ENCODE measurements around the gene EYA4.
A peak's percentile ranks its signal among the peaks of the same experiment; 100 is the strongest.
"Not testable (repeated sequence)": the region's sequence is repeated elsewhere in the genome, so short reads cannot be mapped to it uniquely, and the experiment has no call there.

EYA4 gene

DNA sequence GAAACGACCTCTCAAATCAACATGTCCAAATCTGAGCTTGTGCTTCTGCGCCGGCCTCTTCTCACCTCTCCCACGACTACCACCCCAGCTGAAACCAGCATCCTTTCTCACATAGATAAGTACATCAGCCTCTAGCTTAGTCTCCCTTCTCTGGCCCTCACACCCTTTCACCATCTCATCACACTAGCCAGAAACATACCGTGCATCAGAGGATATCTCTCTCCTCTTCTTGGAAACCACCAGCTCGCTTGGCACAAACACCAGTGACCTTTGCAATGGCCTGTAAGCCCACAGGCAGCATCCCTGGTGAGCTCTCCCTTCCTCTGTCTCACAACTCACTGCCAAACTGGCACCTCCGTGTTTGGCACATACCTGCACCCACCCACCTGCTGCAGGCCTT is 291.8 kb downstream of the EYA4 start:
- no peak for DNase-seq (ENCODE audit: low spot score)

GRCh38 chr6:133539502-133540259 is 298.5 kb downstream of the EYA4 start:
- DNase-seq (ENCODE audit: low spot score), result no peak

GRCh38 chr6:133540361-133540760 is 299.2 kb downstream of the EYA4 start:
- DNase-seq (ENCODE audit: low spot score), result no peak

DNA sequence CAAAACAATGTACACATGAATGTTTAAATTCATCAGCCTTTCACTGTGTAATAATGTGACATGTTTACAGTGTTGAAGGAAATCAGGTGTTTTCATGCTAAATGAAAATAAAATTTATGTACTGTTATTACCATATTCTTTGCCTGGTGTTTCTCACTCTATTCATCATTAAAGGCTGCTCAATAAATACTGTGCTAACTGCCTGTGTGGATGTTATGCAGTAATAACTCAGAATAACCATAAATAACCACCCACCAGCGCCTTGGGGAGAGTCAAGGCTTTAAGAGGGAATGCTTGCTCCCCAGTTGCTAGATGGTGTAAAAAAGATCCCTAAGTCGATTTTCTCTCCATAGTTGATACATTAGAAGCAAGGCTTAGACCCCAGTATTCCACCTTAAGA is 299.9 kb downstream of the EYA4 start:
- no peak for DNase-seq (ENCODE audit: low spot score)

DNA sequence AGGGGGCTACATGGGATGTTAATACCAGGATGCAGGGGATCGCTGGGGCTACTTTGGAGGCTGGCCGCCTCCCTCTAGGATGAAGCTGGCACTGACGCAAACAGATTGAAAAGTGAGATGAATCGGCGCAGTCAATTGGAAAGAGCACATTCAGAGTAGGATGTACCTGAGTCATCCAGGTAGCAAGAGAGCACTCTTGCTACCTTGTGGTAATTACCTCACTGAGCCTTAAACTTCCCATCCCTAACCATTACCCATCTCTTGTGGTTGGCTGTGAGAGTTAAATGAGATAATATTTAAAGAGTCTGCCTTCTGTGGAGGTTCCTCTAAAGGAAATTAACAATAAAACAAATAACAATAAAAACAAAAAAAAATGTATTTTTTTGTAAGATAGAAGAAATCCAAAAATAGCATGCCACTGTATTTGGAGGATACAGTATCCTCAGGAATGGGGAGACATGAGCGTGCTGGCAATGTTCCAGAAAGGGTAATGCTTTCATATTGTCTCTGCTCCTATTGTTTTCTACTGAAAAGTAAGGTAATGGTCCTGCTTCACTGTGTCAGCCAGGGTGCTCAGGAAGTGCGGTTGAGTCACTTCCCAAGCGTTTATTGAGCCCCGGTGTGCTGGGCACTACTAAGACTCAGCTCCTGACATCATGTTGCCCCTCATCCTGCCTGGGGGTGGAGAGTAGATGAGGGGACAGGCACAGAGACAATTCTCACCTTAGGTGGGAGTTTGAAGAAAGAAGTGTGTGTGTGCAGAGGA is 301.1 kb downstream of the EYA4 start:
- no peak for DNase-seq (ENCODE audit: low spot score)

DNA sequence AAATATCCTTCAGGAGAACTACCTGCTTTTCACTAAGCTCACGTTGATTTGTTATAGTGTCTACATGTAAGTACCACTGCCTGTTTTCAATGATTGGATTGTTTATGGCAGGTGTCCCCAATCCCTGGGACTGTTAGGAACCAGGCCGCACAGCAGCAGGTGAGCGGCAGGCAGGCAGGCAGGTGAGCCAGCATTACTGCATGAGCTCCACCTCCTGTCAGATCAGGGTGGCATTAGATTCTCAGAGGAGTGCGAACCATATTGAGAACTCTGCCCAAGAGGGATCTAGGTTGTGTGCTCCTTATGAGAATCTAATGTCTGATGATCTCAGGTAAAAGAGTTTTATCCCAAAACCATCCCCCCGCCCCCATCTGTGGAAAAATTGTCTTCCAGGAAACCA is 303.3 kb downstream of the EYA4 start:
- DNase-seq (ENCODE audit: low spot score), result no peak

DNA sequence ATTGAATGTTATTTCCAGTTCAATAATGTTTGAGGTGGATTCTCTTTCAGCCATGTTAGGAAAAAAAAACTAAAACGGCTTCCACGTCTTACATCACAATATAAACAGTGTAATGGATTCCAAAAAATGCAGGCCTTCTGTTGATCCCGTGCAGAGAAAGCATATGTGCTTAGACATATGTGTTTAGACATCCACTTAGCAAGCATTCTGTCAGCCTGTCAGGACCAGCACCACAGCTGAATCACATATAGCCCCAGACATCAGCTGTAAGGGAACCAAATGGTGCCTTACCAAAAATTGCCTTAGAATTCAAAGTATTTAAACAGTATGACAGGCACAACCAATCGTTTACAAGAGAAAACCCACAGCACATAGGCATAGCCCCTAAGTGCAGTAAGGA is 304.9 kb downstream of the EYA4 start:
- DNase-seq (ENCODE audit: low spot score), result no peak

- DNase-seq (ENCODE audit: low spot score), result no peak
Measured at GRCh38 chr6:133547136-133547535, 306.0 kb downstream of the EYA4 start.

GRCh38 chr6:133548423-133549159 is 307.4 kb downstream of the EYA4 start:
- DNase-seq (ENCODE audit: low spot score), result no peak

DNA sequence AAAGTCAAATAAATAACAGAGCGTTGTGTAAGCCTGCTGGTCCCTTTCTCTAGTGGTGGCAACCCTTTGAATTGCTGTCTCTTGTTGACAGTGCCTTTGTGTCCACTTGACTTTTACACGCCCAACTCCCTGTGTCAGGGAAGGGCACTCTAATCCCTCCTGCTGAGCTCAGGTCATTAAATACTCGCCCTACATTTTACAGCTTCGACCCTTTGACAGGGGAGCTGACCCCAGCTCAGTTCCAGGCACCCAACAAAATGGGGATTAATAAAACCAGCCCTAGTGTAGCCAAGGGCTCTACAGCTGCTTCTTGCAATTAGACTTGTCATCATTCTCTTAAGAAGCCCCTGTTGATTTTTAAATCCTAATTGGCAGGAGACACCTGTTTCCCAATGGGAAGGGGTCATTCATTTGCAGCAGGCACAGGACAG is 308.2 kb downstream of the EYA4 start:
- no peak for DNase-seq (ENCODE audit: low spot score)

DNA sequence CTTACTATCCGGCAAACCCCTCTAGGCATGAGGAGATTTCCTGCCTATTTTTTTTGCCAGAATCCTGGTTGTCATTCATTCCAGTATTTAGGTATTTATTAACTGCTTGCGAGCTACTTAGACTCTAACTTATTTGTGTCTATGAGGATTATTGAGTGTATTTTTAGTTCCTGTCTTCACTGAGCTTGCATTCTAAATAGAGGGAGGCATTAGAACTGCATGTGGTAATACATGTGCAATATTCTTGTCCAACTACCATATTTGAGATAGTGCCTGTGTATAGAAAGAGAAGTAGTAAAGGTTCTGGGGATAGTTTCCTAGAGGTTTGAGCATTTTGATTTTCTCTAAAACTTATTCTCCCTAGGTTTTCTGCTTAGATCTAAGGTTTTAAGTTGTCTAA is 308.9 kb downstream of the EYA4 start:
- no peak for DNase-seq (ENCODE audit: low spot score)

- no peak for DNase-seq (ENCODE audit: low spot score)
Measured at GRCh38 chr6:133551436-133551835, 310.3 kb downstream of the EYA4 start.

GRCh38 chr6:133551847-133552341 is 310.7 kb downstream of the EYA4 start:
- no peak for DNase-seq (ENCODE audit: low spot score)

DNA sequence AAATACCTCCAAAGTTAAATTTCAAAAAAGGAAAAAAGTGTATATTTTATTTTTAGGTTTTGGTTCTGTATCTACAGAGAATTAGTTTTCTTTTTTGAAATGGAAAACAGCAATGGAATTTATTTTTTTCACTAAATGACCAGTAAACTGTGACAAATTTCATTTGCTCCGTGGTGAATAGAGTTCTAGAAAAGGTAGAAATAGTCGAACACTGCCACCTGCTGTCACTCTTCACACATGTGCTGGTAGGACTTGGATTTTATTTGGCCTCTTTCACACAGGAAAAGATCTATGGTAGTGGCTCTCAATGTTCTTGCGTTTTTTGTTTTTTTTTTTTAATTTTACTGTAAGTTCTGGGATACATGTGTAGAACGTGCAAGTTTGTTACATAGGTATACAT is 312.5 kb downstream of the EYA4 start:
- DNase-seq (ENCODE audit: low spot score), result peak; percentile 3

DNA sequence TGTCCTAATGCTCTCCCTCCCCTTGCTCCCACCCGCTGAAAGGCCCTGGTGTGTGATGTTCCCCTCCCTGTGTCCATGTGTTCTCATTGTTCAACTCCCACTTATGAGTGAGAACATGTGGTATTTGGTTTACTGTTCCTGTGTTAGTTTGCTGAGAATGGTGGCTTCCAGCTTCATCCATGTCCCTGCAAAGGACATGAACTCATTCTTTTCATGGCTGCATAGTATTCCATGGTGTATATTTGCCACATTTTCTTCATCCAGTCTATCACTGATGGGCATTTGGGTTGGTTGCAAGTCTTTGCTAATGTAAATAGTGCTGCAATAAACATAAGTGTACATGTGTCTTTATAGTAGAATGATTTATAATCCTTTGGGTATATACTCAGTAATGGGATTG is 313.0 kb downstream of the EYA4 start:
- not testable (repeated sequence) for DNase-seq (ENCODE audit: low spot score)

GRCh38 chr6:133555685-133556084 is 314.5 kb downstream of the EYA4 start:
- DNase-seq (ENCODE audit: low spot score), result no peak

DNA sequence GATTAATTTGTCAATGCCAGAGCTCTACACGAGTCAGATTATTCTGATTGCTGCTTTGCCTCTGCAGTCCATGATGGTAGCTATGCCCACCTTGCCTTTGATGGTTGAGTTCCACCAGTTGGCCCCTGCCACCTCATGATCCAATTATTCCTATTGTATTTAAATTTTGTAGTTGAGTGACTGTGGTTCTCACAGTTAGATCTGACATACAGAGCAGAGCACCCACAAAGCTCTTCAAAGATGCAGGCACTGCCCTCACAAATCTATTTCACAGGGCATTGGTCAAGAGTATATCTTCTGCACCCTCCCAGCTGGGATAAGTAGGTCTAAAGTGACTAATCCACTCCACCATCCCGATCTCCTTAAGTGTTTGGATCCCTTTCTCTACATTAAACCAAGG is 318.8 kb downstream of the EYA4 start:
- DNase-seq (ENCODE audit: low spot score), result no peak

GRCh38 chr6:133567636-133568035 is 326.5 kb downstream of the EYA4 start:
- DNase-seq (ENCODE audit: low spot score), result no peak

DNA sequence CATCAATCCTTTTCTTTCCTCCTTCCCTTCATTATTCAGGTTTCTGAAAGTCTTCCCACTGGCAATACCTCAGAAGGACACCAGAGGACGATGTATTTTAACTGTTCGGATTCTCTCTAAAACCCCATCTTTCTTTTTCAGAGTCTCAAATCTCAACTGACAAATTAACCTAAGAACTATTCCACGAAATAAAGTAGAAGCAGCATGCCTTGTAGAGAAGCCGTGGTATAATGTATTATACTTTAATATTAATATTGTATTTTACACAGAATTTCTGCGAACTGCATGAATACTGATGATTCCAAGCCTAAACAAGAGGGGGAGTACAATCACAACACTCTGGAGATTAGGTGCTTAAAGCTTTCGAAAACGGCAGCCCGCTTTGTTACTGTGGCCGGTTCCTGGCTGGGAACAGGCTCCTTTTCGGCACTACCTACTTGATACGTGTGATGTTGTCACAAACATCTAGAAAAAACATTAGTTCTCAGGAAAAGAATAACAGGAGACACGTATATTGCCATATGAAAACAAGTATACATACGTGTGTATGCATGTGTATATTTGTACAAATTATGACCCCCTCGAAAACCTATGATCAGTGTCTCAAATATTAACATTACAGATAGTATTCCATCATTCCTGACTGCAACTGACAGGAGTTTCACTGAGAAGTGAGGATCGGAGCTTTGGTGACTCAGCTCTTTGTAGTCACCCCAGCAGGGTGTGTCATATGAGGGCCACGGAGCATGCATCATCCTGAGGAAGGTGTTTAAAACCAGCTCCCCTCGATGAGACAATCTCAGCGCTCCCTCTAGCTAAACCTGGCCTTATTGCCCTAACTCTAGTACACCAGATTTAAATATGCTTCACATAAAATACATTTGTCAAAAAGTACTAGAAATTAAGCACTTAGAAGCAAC is 328.1 kb downstream of the EYA4 start:
- DNase-seq (ENCODE audit: low spot score), result no peak

- DNase-seq (ENCODE audit: low spot score), result no peak
Measured at GRCh38 chr6:133571681-133572080, 330.5 kb downstream of the EYA4 start.

DNA sequence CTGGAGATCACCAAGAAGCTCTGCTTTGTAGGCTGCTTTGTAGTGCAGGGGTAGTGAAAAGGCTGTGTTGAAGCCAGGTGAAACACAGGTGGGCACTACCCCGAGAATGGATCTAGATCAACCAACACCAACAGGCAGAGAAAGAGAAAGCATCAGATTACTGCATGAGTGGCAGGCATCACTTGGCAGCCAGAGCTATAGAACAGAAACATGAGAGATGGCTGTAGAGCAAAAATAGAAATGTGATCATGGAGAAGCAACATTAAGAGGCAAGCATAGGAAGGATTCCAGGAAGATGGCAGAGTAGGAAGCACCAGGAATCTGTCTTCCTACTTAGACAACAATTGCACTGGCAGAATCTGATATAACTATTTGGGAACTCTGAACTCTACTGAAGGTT is 336.7 kb downstream of the EYA4 start:
- no peak for DNase-seq (ENCODE audit: low spot score)

Data from CD4-positive, alpha-beta T cell treated with Interleukin-6 at 100 ng/mL for 8 hours (primary cell).